Mammary epithelial cell (primary cell): Measurements from ENCODE around the gene BIRC2.

Experiments
- CTCF ChIP-seq, 2 donors: IDR thresholded peaks in 1 of 2; conservative IDR thresholded peaks in 1 of 2; 2 replicates each; pipeline ENCODE4 v1.5.1; 2011 to 2012; ENCODE audit warnings: inconsistent platforms in 2 of 2, low read length in 2 of 2, mild to moderate bottlenecking in 2 of 2, control low read depth in 1 of 2, low read depth in 1 of 2; ENCODE audit not compliant: insufficient read depth in 1 of 2; ENCODE audit errors: extremely low read depth in 1 of 2
- EZH2 ChIP-seq: IDR thresholded peaks from 2 replicates; pipeline ENCODE4 v1.6.1; 2012; ENCODE audit warnings: low read length, inconsistent platforms, borderline replicate concordance

- TF ChIP-seq CTCF (conservative IDR thresholded peaks at IDR 0.05 in 1 of 2, IDR thresholded peaks at IDR 0.05 in 1 of 2; ENCODE audit: extremely low read depth in 1 of 2, insufficient read depth in 1 of 2, low read depth in 1 of 2, low read length in 2 of 2) (no peak), EZH2 (no peak)
Observed at GRCh38 chr11:102302241-102302640, 44.8 kb upstream of the BIRC2 start.
